ENCODE results near the gene SLC40A1.

SLC40A1 gene

GRCh38 chr2:189534854-189535832 lies 45.4 kb downstream of the SLC40A1 start:
- no peak for DNase-seq

- no peak for DNase-seq
Measured at GRCh38 chr2:189533288-189534035, 47.1 kb downstream of the SLC40A1 start.

- DNase-seq, result no peak
Measured at GRCh38 chr2:189530965-189531637, 49.5 kb downstream of the SLC40A1 start.

GRCh38 chr2:189528617-189529016 lies 52.0 kb downstream of the SLC40A1 start:
- DNase-seq, result no peak

GRCh38 chr2:189527812-189528592 lies 52.6 kb downstream of the SLC40A1 start:
- no peak for DNase-seq

- DNase-seq, result no peak
Measured at GRCh38 chr2:189527041-189527750, 53.4 kb downstream of the SLC40A1 start.

GRCh38 chr2:189526241-189526640 lies 54.3 kb downstream of the SLC40A1 start:
- DNase-seq, result no peak

GRCh38 chr2:189524746-189525145 lies 55.8 kb downstream of the SLC40A1 start:
- no peak for DNase-seq

GRCh38 chr2:189522435-189523151 lies 58.0 kb downstream of the SLC40A1 start:
- no peak for DNase-seq

- no peak for DNase-seq
Measured at GRCh38 chr2:189521699-189522434, 58.7 kb downstream of the SLC40A1 start.

- DNase-seq, result no peak
Measured at GRCh38 chr2:189519631-189520387, 60.8 kb downstream of the SLC40A1 start.

- no peak for DNase-seq
Measured at GRCh38 chr2:189517847-189518535, 62.6 kb downstream of the SLC40A1 start.

- no peak for DNase-seq
Measured at GRCh38 chr2:189516546-189516945, 64.0 kb downstream of the SLC40A1 start.

GRCh38 chr2:189515264-189515663 lies 65.3 kb downstream of the SLC40A1 start:
- no peak for DNase-seq

- no peak for DNase-seq
Measured at GRCh38 chr2:189514104-189514503, 66.5 kb downstream of the SLC40A1 start.

- no peak for DNase-seq
Measured at GRCh38 chr2:189512879-189513278, 67.7 kb downstream of the SLC40A1 start.

- DNase-seq, result no peak
Measured at GRCh38 chr2:189511960-189512319, 68.6 kb downstream of the SLC40A1 start.

GRCh38 chr2:189511210-189511959 lies 69.2 kb downstream of the SLC40A1 start:
- DNase-seq, result no peak
